H1 (cell line): ENCODE data around the gene OLFM3. TPM values are rescaled to one million over a fixed set of nuclear protein-coding genes. Genes with fewer than 3 reads are reported as not detected.
A peak's percentile ranks its signal among the peaks of the same experiment; 100 is the strongest.

Experiments
- CTCF ChIA-PET: fragments of 300-600 bp; sonication (Branson Sonifier 250); formaldehyde crosslinking; loops from one replicate; lab custom pipeline; 2021; ENCODE audit not compliant: partially characterized antibody; lab: Charles Lee
- POLR2A ChIA-PET: fragments of 300-600 bp; sonication (Branson Sonifier 250); formaldehyde crosslinking; loops from one replicate; lab custom pipeline; 2021; ENCODE audit warnings: inconsistent platforms; ENCODE audit not compliant: partially characterized antibody; lab: Charles Lee
- DNase-seq, 2 experiments: peaks; one replicate each; pipeline versions ENCODE4 v3.0.0 to v3.0.0-alpha.2; 2010 to 2022; ENCODE audit warnings: low spot score in 2 of 2, low read depth in 1 of 2, mixed read lengths in 1 of 2
- FAIRE-seq: peaks from 2 replicates; lab custom pipeline; 2011; peaks lifted over from hg19 to GRCh38; lab: Jason Lieb, UNC
- H2AFZ ChIP-seq: 2 replicates; pipeline ENCODE4 v1.8.1; 2012; ENCODE audit warnings: low read length, inconsistent platforms
- H2AK5ac ChIP-seq: 2 replicates; pipeline ENCODE4 v1.6.1; 2013; ENCODE audit warnings: low read depth, low read length
- H2BK120ac ChIP-seq: replicated peaks from 2 replicates; pipeline ENCODE3; 2013; ENCODE audit warnings: low read depth, low read length, inconsistent platforms
- H2BK12ac ChIP-seq: 2 replicates; pipeline ENCODE4 v1.6.1; 2013; ENCODE audit warnings: low read depth, low read length
- H2BK15ac ChIP-seq: 2 replicates; pipeline ENCODE4 v1.6.1; 2013; ENCODE audit warnings: low read length
- H2BK20ac ChIP-seq: 2 replicates; pipeline ENCODE4 v1.6.1; 2013; ENCODE audit warnings: low read length
- H2BK5ac ChIP-seq: 2 replicates; pipeline ENCODE4 v1.6.1; 2013; ENCODE audit warnings: low read depth, low read length
- H3K14ac ChIP-seq: 2 replicates; pipeline ENCODE4 v1.6.1; 2013; ENCODE audit warnings: inconsistent platforms; ENCODE audit not compliant: insufficient read length
- H3K18ac ChIP-seq: 2 replicates; pipeline ENCODE4 v1.6.1; 2013; ENCODE audit warnings: low read length; ENCODE audit errors: extremely low read depth
- H3K23ac ChIP-seq: 2 replicates; pipeline ENCODE4 v1.6.1; 2013; ENCODE audit warnings: inconsistent platforms; ENCODE audit not compliant: insufficient read length
- H3K23me2 ChIP-seq: 2 replicates; pipeline ENCODE4 v1.6.1; 2013; ENCODE audit warnings: low read depth, low read length
- H3K27ac ChIP-seq: 2 replicates; pipeline ENCODE4 v1.6.1; 2011; ENCODE audit warnings: low read depth, low read length, inconsistent platforms
- H3K27me3 ChIP-seq, 4 experiments: replicated peaks in 1 of 4; 1 replicate in 1 of 4; 2 replicates in 3 of 4; pipeline versions ENCODE4 v1.6.1 to v1.8.1; 2011 to 2013; ENCODE audit warnings: low read length in 3 of 4, mild to moderate bottlenecking in 3 of 4, inconsistent platforms in 2 of 4, mixed read lengths in 2 of 4, moderate library complexity in 1 of 4; ENCODE audit not compliant: control insufficient read depth in 3 of 4, insufficient read depth in 3 of 4; ENCODE audit errors: extremely low read depth in 1 of 4
- H3K36me3 ChIP-seq, 4 experiments: 2 replicates each; pipeline versions ENCODE4 v1.6.1 to v1.8.1; 2011 to 2013; ENCODE audit warnings: mild to moderate bottlenecking in 4 of 4, low read length in 3 of 4, moderate library complexity in 2 of 4, control low read depth in 1 of 4, inconsistent platforms in 1 of 4; ENCODE audit not compliant: insufficient read depth in 4 of 4, control insufficient read depth in 2 of 4
- H3K4ac ChIP-seq: replicated peaks from 2 replicates; pipeline ENCODE3; 2013; ENCODE audit warnings: low read length, low read depth, mixed read lengths, inconsistent platforms; ENCODE audit not compliant: insufficient read length
- H3K4me1 ChIP-seq, 4 experiments: replicated peaks in 1 of 4; 1 replicate in 1 of 4; 2 replicates in 3 of 4; pipeline versions ENCODE4 v1.6.1 to v1.8.1; 2011 to 2013; ENCODE audit warnings: low read length in 3 of 4, inconsistent platforms in 2 of 4, mixed read lengths in 1 of 4; ENCODE audit not compliant: insufficient read depth in 4 of 4, control insufficient read depth in 3 of 4
- H3K4me2 ChIP-seq, 2 experiments: 2 replicates each; pipeline versions ENCODE4 v1.6.1 to v1.8.1; 2011 to 2013; ENCODE audit warnings: low read depth in 2 of 2, low read length in 2 of 2, control low read depth in 1 of 2, inconsistent platforms in 1 of 2, mild to moderate bottlenecking in 1 of 2; ENCODE audit not compliant: insufficient read depth in 1 of 2
- H3K4me3 ChIP-seq, 4 experiments: fragments of 200-600, 300-600 bp in 1 of 4; sonication (generic), shearing (Covaris generic), sonication (Bioruptor Twin) in 1 of 4; 2 replicates each; pipeline versions ENCODE4 v1.5.1 to v1.8.1; 2011 to 2016; ENCODE audit warnings: low read length in 4 of 4, low read depth in 3 of 4, control low read depth in 2 of 4, inconsistent platforms in 2 of 4, mild to moderate bottlenecking in 2 of 4, mixed read lengths in 1 of 4, moderate library complexity in 1 of 4; ENCODE audit not compliant: insufficient read depth in 2 of 4; ENCODE audit errors: extremely low read depth in 1 of 4
- H3K56ac ChIP-seq: replicated peaks from 2 replicates; pipeline ENCODE3; 2013; ENCODE audit warnings: low read depth, mild to moderate bottlenecking, mixed read lengths, low read length, inconsistent platforms; ENCODE audit not compliant: insufficient read length
- H3K79me1 ChIP-seq: 2 replicates; pipeline ENCODE4 v1.6.1; 2013; ENCODE audit warnings: low read depth, low read length, control low read depth
- H3K79me2 ChIP-seq, 2 experiments: 2 replicates each; pipeline versions ENCODE4 v1.6.1 to v1.8.1; 2012 to 2013; ENCODE audit warnings: low read length in 2 of 2, mild to moderate bottlenecking in 2 of 2, inconsistent platforms in 1 of 2; ENCODE audit not compliant: insufficient read depth in 2 of 2, control insufficient read depth in 1 of 2
- H3K9ac ChIP-seq, 4 experiments: replicated peaks in 1 of 4; 1 replicate in 1 of 4; 2 replicates in 3 of 4; pipeline versions ENCODE4 v1.6.1 to v1.8.1; 2011 to 2013; ENCODE audit warnings: low read depth in 3 of 4, low read length in 3 of 4, control low read depth in 2 of 4, mild to moderate bottlenecking in 2 of 4, moderate library complexity in 2 of 4, inconsistent platforms in 1 of 4; ENCODE audit errors: extremely low read depth in 1 of 4
- H3K9me3 ChIP-seq, 2 experiments: 2 replicates each; pipeline versions ENCODE4 v1.6.1 to v1.8.1; 2012 to 2013; ENCODE audit warnings: mild to moderate bottlenecking in 2 of 2, moderate library complexity in 2 of 2, control low read depth in 1 of 2, inconsistent platforms in 1 of 2, low read depth in 1 of 2, low read length in 1 of 2, mixed read lengths in 1 of 2; ENCODE audit not compliant: insufficient read depth in 2 of 2
- H4K20me1 ChIP-seq, 2 experiments: replicated peaks in 1 of 2; 2 replicates each; pipeline versions ENCODE3 to v1.8.1; 2011 to 2013; ENCODE audit warnings: inconsistent platforms in 2 of 2, low read length in 2 of 2, mild to moderate bottlenecking in 1 of 2; ENCODE audit not compliant: insufficient read depth in 2 of 2, control insufficient read depth in 1 of 2
- H4K5ac ChIP-seq: 2 replicates; pipeline ENCODE4 v1.6.1; 2013; ENCODE audit warnings: low read length, low read depth, mixed read lengths, inconsistent platforms; ENCODE audit not compliant: insufficient read length
- H4K8ac ChIP-seq: 2 replicates; pipeline ENCODE4 v1.8.0; 2013; ENCODE audit warnings: mild to moderate bottlenecking, moderate library complexity, low read length, inconsistent platforms; ENCODE audit not compliant: insufficient read depth; ENCODE audit errors: extremely low read depth
- H4K91ac ChIP-seq: replicated peaks from 2 replicates; pipeline ENCODE3; 2013; ENCODE audit warnings: low read length, mixed read lengths, inconsistent platforms; ENCODE audit not compliant: insufficient read length
- CHD2 ChIP-seq: IDR thresholded peaks from 2 replicates; pipeline ENCODE4 v1.6.1; 2012; ENCODE audit warnings: low read length, improper control_type of control experiment
- CTBP2 ChIP-seq: IDR thresholded peaks from 2 replicates; pipeline ENCODE4 v1.7.0; 2011; ENCODE audit warnings: borderline replicate concordance, mild to moderate bottlenecking, moderate library complexity, mixed read lengths, low read length; ENCODE audit not compliant: insufficient read depth, insufficient read length
- JUN ChIP-seq: IDR thresholded peaks from 2 replicates; pipeline ENCODE4 v1.6.1; 2011; ENCODE audit warnings: low read depth, mild to moderate bottlenecking, improper control_type of control experiment, low read length
- MAFK ChIP-seq: IDR thresholded peaks from 2 replicates; pipeline ENCODE4 v1.6.1; 2012; ENCODE audit warnings: low read depth, mild to moderate bottlenecking, improper control_type of control experiment, low read length
- PHF8 ChIP-seq: fragments of 200-600 bp; sonication (generic); conservative IDR thresholded peaks from 2 replicates; pipeline ENCODE4 v1.7.1; 2012; ENCODE audit warnings: low read depth, mild to moderate bottlenecking, inconsistent platforms, low read length, moderate library complexity
- RFX5 ChIP-seq: IDR thresholded peaks from 2 replicates; pipeline ENCODE4 v1.6.1; 2011; ENCODE audit warnings: low read depth, low read length, improper control_type of control experiment, borderline replicate concordance
- RNF2 ChIP-seq: fragments of 200-900, 300-1000 bp; sonication (generic); IDR thresholded peaks from 2 replicates; pipeline ENCODE4 v1.7.1; 2016; ENCODE audit warnings: borderline replicate concordance, low read depth, mild to moderate bottlenecking, antibody characterized with exemption, low read length; ENCODE audit not compliant: poor library complexity, severe bottlenecking; ENCODE audit errors: missing control alignments
- SIX5 ChIP-seq: IDR thresholded peaks from 2 replicates; pipeline ENCODE4 v1.6.1; 2011; ENCODE audit warnings: mild to moderate bottlenecking, low read depth, low read length
- TAF1 ChIP-seq: IDR thresholded peaks from 2 replicates; pipeline ENCODE4 v1.6.1; 2011; ENCODE audit warnings: mild to moderate bottlenecking, low read depth, low read length
- WGBS, 2 experiments: shearing (Covaris generic) in 1 of 2; methylation state at CpG; one replicate each; pipeline versions ENCODE4 v1.1.6 to v1.1.7; 2013 to 2015; ENCODE audit warnings: low lambda C conversion rate in 2 of 2, mixed read lengths in 2 of 2, inconsistent platforms in 1 of 2, low coverage in 1 of 2, missing lambda C conversion rate in 1 of 2; ENCODE audit not compliant: insufficient replicate concordance in 2 of 2, insufficient coverage in 1 of 2, insufficient read length in 1 of 2; ENCODE audit errors: extremely low coverage in 1 of 2, missing lambda C conversion rate in 1 of 2; 5-methylcytosine and 5-hydroxymethylcytosine counted together
- polyA plus RNA-seq, 7 experiments: library from polyadenylated mRNA; depleted of rRNA in 3 of 7; stranded (reverse) in 5 of 7; unstranded in 2 of 7; fragments of >200 nt in 5 of 7; fragments of 200-250 nt in 2 of 7; gene quantifications; 1 replicate in 5 of 7; 2 replicates in 1 of 7; 4 replicates in 1 of 7; pipeline versions ENCODE4 v1.2.1 to v1.2.3, GENCODE V29; 2011 to 2013; ENCODE audit warnings: missing spikeins in 2 of 7, mixed read lengths in 2 of 7
- total RNA-seq: library from RNA; stranded (reverse); fragmentation: NEBNext Ultra II Directional; extraction: Animal tissue kit (Norgen Biotek cat#: 25700); gene quantifications from 2 replicates; pipeline ENCODE4 v1.2.1, GENCODE V29; 2021
- TF ChIP-seq, protein P1 (sequence below): IDR thresholded peaks from 2 replicates; pipeline ENCODE4 v1.6.1; 2012; ENCODE audit warnings: low read length, inconsistent platforms

OLFM3 gene
- total and polyA plus RNA-seq, 2 of the 8 experiments (the other 6 are each of a cell fraction or from before 2014, with no cell fraction given): 0.30 to 0.32 TPM

DNA sequence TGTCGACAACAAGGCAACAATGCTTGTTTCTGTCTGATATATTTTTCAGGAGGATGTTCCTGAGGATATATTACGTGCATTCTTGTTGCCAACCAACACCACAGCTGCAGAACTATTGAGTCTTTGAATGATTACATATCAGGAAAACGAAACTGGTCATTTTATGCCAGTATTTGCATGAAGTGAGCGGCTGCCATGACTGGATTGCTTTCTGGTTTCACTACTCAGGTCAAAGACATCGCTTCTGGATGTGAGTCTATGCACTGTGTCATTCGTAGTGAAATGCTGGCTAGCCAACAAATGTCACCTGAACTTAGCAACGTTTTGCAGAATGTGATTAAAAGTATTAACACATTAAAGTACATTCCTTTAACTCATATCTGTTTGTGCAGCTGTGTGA lies 35.8 kb upstream of the OLFM3 start:
- CTCF ChIA-PET: no interaction called here
- no peak overlapping the region for H3K9ac ChIP-seq
- H2BK20ac ChIP-seq: no peak overlapping the region
- no peaks in the 10 kb centered on the region for H3K23me2 ChIP-seq
- FAIRE-seq (no peak), DNase-seq (no peak)
- H3K27me3 ChIP-seq: no peaks in the 10 kb centered on the region
- H2AK5ac ChIP-seq: no peak overlapping the region
- H3K18ac ChIP-seq: no peak overlapping the region
- no peak overlapping the region for H3K14ac ChIP-seq
- H3K79me1 ChIP-seq: no peaks in the 10 kb centered on the region
- no peaks in the 10 kb centered on the region for H3K9me3 ChIP-seq
- 93% methylated on average over 7 of the region's 7 CpGs; no CpG with 5 or more reads in 1 of the 2 experiments for WGBS, 2 experiments
- no peak overlapping the region for H2BK12ac ChIP-seq
- H4K20me1 ChIP-seq: no peaks in the 10 kb centered on the region
- no peaks in the 10 kb centered on the region for H3K36me3 ChIP-seq
- no peak overlapping the region for H3K56ac ChIP-seq
- H4K8ac ChIP-seq: no peak overlapping the region
- H3K4me3 ChIP-seq: no peak overlapping the region
- H3K79me2 ChIP-seq: no peaks in the 10 kb centered on the region
- no peaks in the 10 kb centered on the region for H3K4me1 ChIP-seq
- H2BK120ac ChIP-seq: no peak overlapping the region
- no peak overlapping the region for H4K5ac ChIP-seq
- no peak overlapping the region for H3K27ac ChIP-seq
- POLR2A ChIA-PET: no interaction called here
- H3K4ac ChIP-seq: no peak overlapping the region
- 0 out of 2 replicates have a peak overlapping the region, but pooled peaks have one; percentile 8 for H2AFZ ChIP-seq
- H3K4me2 ChIP-seq: no peak overlapping the region
- no peak overlapping the region for H2BK5ac ChIP-seq
- H3K23ac ChIP-seq: no peak overlapping the region
- no peak overlapping the region for H4K91ac ChIP-seq
- no peak overlapping the region for H2BK15ac ChIP-seq
- no peak for TF ChIP-seq MAFK
- TF ChIP-seq CTBP2: no peak
- TF ChIP-seq CHD2: no peak
- TF ChIP-seq TAF1: no peak
- TF ChIP-seq JUN: no peak
- no peak for TF ChIP-seq PHF8
- TF ChIP-seq RNF2: no peak
- no peak for TF ChIP-seq SIX5
- no peak for TF ChIP-seq RFX5
- TF ChIP-seq, protein P1, sequence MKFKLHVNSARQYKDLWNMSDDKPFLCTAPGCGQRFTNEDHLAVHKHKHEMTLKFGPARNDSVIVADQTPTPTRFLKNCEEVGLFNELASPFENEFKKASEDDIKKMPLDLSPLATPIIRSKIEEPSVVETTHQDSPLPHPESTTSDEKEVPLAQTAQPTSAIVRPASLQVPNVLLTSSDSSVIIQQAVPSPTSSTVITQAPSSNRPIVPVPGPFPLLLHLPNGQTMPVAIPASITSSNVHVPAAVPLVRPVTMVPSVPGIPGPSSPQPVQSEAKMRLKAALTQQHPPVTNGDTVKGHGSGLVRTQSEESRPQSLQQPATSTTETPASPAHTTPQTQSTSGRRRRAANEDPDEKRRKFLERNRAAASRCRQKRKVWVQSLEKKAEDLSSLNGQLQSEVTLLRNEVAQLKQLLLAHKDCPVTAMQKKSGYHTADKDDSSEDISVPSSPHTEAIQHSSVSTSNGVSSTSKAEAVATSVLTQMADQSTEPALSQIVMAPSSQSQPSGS: no peak
